ENCODE measurements around the gene BLOC1S3.

BLOC1S3 gene

GRCh38 chr19:45153339-45154063 lies 25.1 kb upstream of the BLOC1S3 start:
- ATAC-seq: peak; percentile 8
- no peaks in the 10 kb centered on the region for H3K9me3 Mint-ChIP-seq
- peak overlapping the region; percentile 43 for H3K27ac Mint-ChIP-seq
- H3K36me3 Mint-ChIP-seq: no peaks in the 10 kb centered on the region
- DNase-seq (ENCODE audit: low spot score in 2 of 2): no peak
- H3K4me3 Mint-ChIP-seq: peak overlapping the region; percentile 66
- peaks cover 31% of the 10 kb centered on the region for H3K4me1 Mint-ChIP-seq

GRCh38 chr19:45154064-45154827 lies 24.3 kb upstream of the BLOC1S3 start:
- ATAC-seq (no peak), DNase-seq (ENCODE audit: low spot score in 2 of 2) (no peak)
- peak overlapping the region; percentile 43 for H3K27ac Mint-ChIP-seq

GRCh38 chr19:45156011-45156630 lies 22.5 kb upstream of the BLOC1S3 start:
- Mint-ChIP-seq H3K4me3 (no peak overlapping the region), H3K4me1 (peaks cover 30% of the 10 kb centered on the region), H3K27ac (no peak overlapping the region), H3K9me3 (no peaks in the 10 kb centered on the region), H3K36me3 (no peaks in the 10 kb centered on the region)
- DNase-seq (ENCODE audit: low spot score in 2 of 2) (no peak), ATAC-seq (no peak)

More at GRCh38 chr19:45154064-45154827, 24.3 kb upstream of the BLOC1S3 start:
- H3K4me1 Mint-ChIP-seq: peaks cover 31% of the 10 kb centered on the region
- peak overlapping the region; percentile 66 for H3K4me3 Mint-ChIP-seq
- no peaks in the 10 kb centered on the region for H3K36me3 Mint-ChIP-seq
- H3K9me3 Mint-ChIP-seq: no peaks in the 10 kb centered on the region

- DNase-seq (ENCODE audit: low spot score in 2 of 2): no peak
- H3K9me3 Mint-ChIP-seq: no peaks in the 10 kb centered on the region
- H3K36me3 Mint-ChIP-seq: no peaks in the 10 kb centered on the region
Observed at GRCh38 chr19:45156751-45157150, 21.8 kb upstream of the BLOC1S3 start.

GRCh38 chr19:45158503-45159209 lies 19.9 kb upstream of the BLOC1S3 start:
- ATAC-seq: no peak
- no peak for DNase-seq (ENCODE audit: low spot score in 2 of 2)
- no peaks in the 10 kb centered on the region for H3K9me3 Mint-ChIP-seq
- H3K4me3 Mint-ChIP-seq: no peak overlapping the region
- H3K36me3 Mint-ChIP-seq: no peaks in the 10 kb centered on the region
- peaks cover 12% of the 10 kb centered on the region for H3K4me1 Mint-ChIP-seq
- H3K27ac Mint-ChIP-seq: no peak overlapping the region

More at GRCh38 chr19:45156751-45157150, 21.8 kb upstream of the BLOC1S3 start:
- Mint-ChIP-seq H3K4me1 (peaks cover 23% of the 10 kb centered on the region), H3K4me3 (no peak overlapping the region), H3K27ac (no peak overlapping the region)
- ATAC-seq: no peak

GRCh38 chr19:45159210-45159970 lies 19.2 kb upstream of the BLOC1S3 start:
- H3K4me1 Mint-ChIP-seq: peaks cover 12% of the 10 kb centered on the region
- H3K36me3 Mint-ChIP-seq: no peaks in the 10 kb centered on the region
- no peaks in the 10 kb centered on the region for H3K9me3 Mint-ChIP-seq
- H3K4me3 Mint-ChIP-seq: no peak overlapping the region
- no peak overlapping the region for H3K27ac Mint-ChIP-seq
- ATAC-seq: no peak
- DNase-seq (ENCODE audit: low spot score in 2 of 2): no peak

GRCh38 chr19:45159971-45160324 lies 18.6 kb upstream of the BLOC1S3 start:
- no peak overlapping the region for H3K4me3 Mint-ChIP-seq
- peaks cover 14% of the 10 kb centered on the region for H3K4me1 Mint-ChIP-seq
- no peaks in the 10 kb centered on the region for H3K36me3 Mint-ChIP-seq
- no peak overlapping the region for H3K27ac Mint-ChIP-seq
- no peak for ATAC-seq
- H3K9me3 Mint-ChIP-seq: no peaks in the 10 kb centered on the region
- DNase-seq (ENCODE audit: low spot score in 2 of 2): no peak

GRCh38 chr19:45160870-45161737 lies 17.5 kb upstream of the BLOC1S3 start, which contains the start of gene NKPD1:
TSS of gene NKPD1 (minus strand) at chr19:45160982. CDS start at chr19:45160150, 832 bp downstream.
- DNase-seq (ENCODE audit: low spot score in 2 of 2): peak in 1 of 2 donors; percentile 50
- ATAC-seq: no peak
- H3K27ac Mint-ChIP-seq: no peak within 1 kb of the TSS
- no peaks in the 10 kb centered on the region for H3K36me3 Mint-ChIP-seq
- H3K4me3 Mint-ChIP-seq: no peak within 1 kb of the TSS
- H3K4me1 Mint-ChIP-seq: peaks cover 20% of the 10 kb centered on the region
- H3K9me3 Mint-ChIP-seq: no peaks in the 10 kb centered on the region

- no peak overlapping the region for H3K27ac Mint-ChIP-seq
- H3K9me3 Mint-ChIP-seq: no peaks in the 10 kb centered on the region
- ATAC-seq: no peak
- H3K36me3 Mint-ChIP-seq: no peaks in the 10 kb centered on the region
- H3K4me3 Mint-ChIP-seq: no peak overlapping the region
- H3K4me1 Mint-ChIP-seq: peaks cover 20% of the 10 kb centered on the region
- DNase-seq (ENCODE audit: low spot score in 2 of 2): no peak
Observed at GRCh38 chr19:45161738-45162607, 16.6 kb upstream of the BLOC1S3 start.

- DNase-seq (ENCODE audit: low spot score in 2 of 2) (no peak), ATAC-seq (no peak)
- Mint-ChIP-seq H3K4me3 (no peak overlapping the region), H3K36me3 (no peaks in the 10 kb centered on the region), H3K27ac (peak overlapping the region; percentile 85), H3K4me1 (peaks cover 20% of the 10 kb centered on the region), H3K9me3 (no peaks in the 10 kb centered on the region)
Observed at GRCh38 chr19:45162608-45163143, 15.9 kb upstream of the BLOC1S3 start.

- no peak for DNase-seq (ENCODE audit: low spot score in 2 of 2)
- Mint-ChIP-seq H3K4me3 (no peak overlapping the region), H3K36me3 (no peaks in the 10 kb centered on the region), H3K4me1 (peaks cover 20% of the 10 kb centered on the region), H3K9me3 (no peaks in the 10 kb centered on the region), H3K27ac (peak overlapping the region; percentile 85)
- no peak for ATAC-seq
Observed at GRCh38 chr19:45163156-45163555, 15.4 kb upstream of the BLOC1S3 start.

- no peaks in the 10 kb centered on the region for H3K9me3 Mint-ChIP-seq
- H3K4me1 Mint-ChIP-seq: peaks cover 23% of the 10 kb centered on the region
- peak overlapping the region; percentile 41 for H3K4me3 Mint-ChIP-seq
- ATAC-seq: no peak
- DNase-seq (ENCODE audit: low spot score in 2 of 2): no peak
- peak overlapping the region; percentile 85 for H3K27ac Mint-ChIP-seq
- no peaks in the 10 kb centered on the region for H3K36me3 Mint-ChIP-seq
Observed at GRCh38 chr19:45163751-45164460, 14.7 kb upstream of the BLOC1S3 start.
